ENCODE results near the gene CDK4. TPM values are rescaled to one million over a fixed set of nuclear protein-coding genes. Genes with fewer than 3 reads are reported as not detected.

The CDK4 gene
- total and polyA plus RNA-seq, 2 of the 13 experiments (the other 11 are each of a cell fraction or from before 2014, with no cell fraction given) = 191 to 209 TPM

GRCh38 chr12:57783466-57783801 lies 31.3 kb upstream of the CDK4 start:
- CTCF ChIA-PET (ENCODE audit: low intra/inter-chr PET ratio, low total read pairs) = interaction anchor here (1.8 kb wide), 1 partner anchor 122 kb away, joined by 13 read pairs; no protein-coding TSS in a partner anchor
- in situ Hi-C loops (cut with HindIII; ENCODE audit: extremely low pct_ligation_motif_present, low pct_unique_long_range_greater_than_20kb) = no loop called here
- FAIRE-seq = no peak
- TF ChIP-seq ZNF34 (CRISPR knock-in tag; IDR thresholded peaks at IDR 0.05; ENCODE audit: borderline replicate concordance) (no peak), NFATC3 (CRISPR knock-in tag; IDR thresholded peaks at IDR 0.05) (no peak), THYN1 (CRISPR knock-in tag; IDR thresholded peaks at IDR 0.05; ENCODE audit: borderline replicate concordance, low read depth) (no peak), ZXDC (CRISPR knock-in tag; IDR thresholded peaks at IDR 0.05) (no peak), ZNF446 (CRISPR knock-in tag; IDR thresholded peaks at IDR 0.05) (no peak), RFX3 (CRISPR knock-in tag; IDR thresholded peaks at IDR 0.05) (no peak), ZNF484 (CRISPR knock-in tag; IDR thresholded peaks at IDR 0.05; ENCODE audit: borderline replicate concordance, low read depth) (no peak), CC2D1A (CRISPR knock-in tag; IDR thresholded peaks at IDR 0.05) (no peak), ZNF432 (CRISPR knock-in tag; IDR thresholded peaks at IDR 0.05; ENCODE audit: borderline replicate concordance) (no peak), ZNF160 (CRISPR knock-in tag; IDR thresholded peaks at IDR 0.05) (no peak)
- peaks cover 17% of the 10 kb centered on the region for H3K4me1 ChIP-seq (ENCODE audit: insufficient read depth, low read length)
- H2AFZ ChIP-seq (ENCODE audit: low read length) = no peak overlapping the region
- intact Hi-C loops (cut with micrococcal nuclease; ENCODE audit: unreplicated experiment) = no loop called here
- H3K9ac ChIP-seq (ENCODE audit: insufficient read depth, low read depth, low read length) = peak overlapping the region; percentile 87
- peak overlapping the region; percentile 78 for H3K4me2 ChIP-seq (ENCODE audit: low read depth, low read length)
- POLR2A ChIA-PET = interaction anchor here (0.7 to 1.7 kb wide), 4 partner anchors 11 to 39 kb away, joined by 3 to 15 read pairs (median 3); partner anchors contain the start of genes AVIL, EEF1AKMT3, METTL1 and TSPAN31
- WGBS (ENCODE audit: low lambda C conversion rate) = 55% methylated on average over 12 of the region's 12 CpGs
- H3K27me3 ChIP-seq (ENCODE audit: control insufficient read depth in 1 of 2, insufficient read depth in 2 of 2, low read length in 2 of 2) = no peaks in the 10 kb centered on the region; a peak in 1 of 5 replicates
- H4K20me1 ChIP-seq (ENCODE audit: insufficient read depth, low read length) = no peaks in the 10 kb centered on the region
- no peak for DNase-seq (ENCODE audit: low spot score)
- BruUV-seq (replicated peaks) = no TSS peak
- H3K36me3 ChIP-seq (replicated peaks in 1 of 2; ENCODE audit: control insufficient read depth in 1 of 2, insufficient read depth in 2 of 2, low read length in 2 of 2) = peaks cover 9 to 36% of the 10 kb centered on the region in 2 experiments
- no peaks in the 10 kb centered on the region for H3K9me3 ChIP-seq (ENCODE audit: low read length)
- H3K4me3 ChIP-seq (replicated peaks in 1 of 3; ENCODE audit: insufficient read depth in 1 of 3, low read depth in 2 of 3, low read length in 3 of 3) = peak overlapping the region; percentile 95 to 100 (median 99)
- H3K27ac ChIP-seq (ENCODE audit: extremely low read length, insufficient read depth, low read length) = peak overlapping the region; percentile 55
- peak; percentile 14 for ATAC-seq
- H3K79me2 ChIP-seq (ENCODE audit: insufficient read depth, low read length) = peaks cover 16% of the 10 kb centered on the region
